HepG2 (cell line): ENCODE data around the gene CA7. TPM values are rescaled to one million over a fixed set of nuclear protein-coding genes. Genes with fewer than 3 reads are reported as not detected.

Experiments used
- ATF1 ChIP-seq: IDR thresholded peaks from 2 replicates; pipeline ENCODE4 v1.6.1; 2016; ENCODE audit warnings: mild to moderate bottlenecking, control low read depth
- KIAA2018 ChIP-seq: sonication (generic); formaldehyde crosslinking; IDR thresholded peaks from 2 replicates; pipeline ENCODE4 v1.5.0; 2020; ENCODE audit warnings: mild to moderate bottlenecking, missing genetic modification reagents, borderline replicate concordance
- NFAT5 ChIP-seq: sonication (generic); formaldehyde crosslinking; IDR thresholded peaks from 2 replicates; pipeline ENCODE4 v1.4.0; 2020; ENCODE audit warnings: missing genetic modification reagents
- ZBTB40 ChIP-seq, 2 experiments: fragments of 450-650 bp in 1 of 2; sonication (generic) in 1 of 2; formaldehyde crosslinking in 1 of 2; IDR thresholded peaks; 2 replicates each; pipeline versions ENCODE4 v1.6.1 to v1.8.0; 2016 to 2022; ENCODE audit warnings: antibody characterized with exemption in 1 of 2, mild to moderate bottlenecking in 1 of 2, missing genetic modification reagents in 1 of 2
- polyA plus RNA-seq, 8 experiments: library from polyadenylated mRNA; depleted of rRNA in 3 of 8; stranded (reverse) in 7 of 8; unstranded in 1 of 8; fragments of >200 nt; fragmentation: Illumina TruSeq in 4 of 8; extraction: Trizol in 4 of 8; gene quantifications; 2 replicates each; pipeline versions ENCODE4 v1.2.1 to v1.2.3, GENCODE V29; 2011 to 2016; ENCODE audit warnings: low read depth in 4 of 8, missing spikeins in 1 of 8, mixed read lengths in 1 of 8; ENCODE audit not compliant: insufficient read depth in 1 of 8
- total RNA-seq, 5 experiments: library from RNA; depleted of rRNA; stranded (reverse); fragments of >200 nt; fragmentation: Illumina TruSeq; extraction: Trizol; gene quantifications; 2 replicates each; pipeline ENCODE4 v1.2.3, GENCODE V29; 2016; ENCODE audit warnings: low read depth in 1 of 5

Gene CA7
- total and polyA plus RNA-seq, 2 of the 13 experiments (the other 11 are each of a cell fraction or from before 2014, with no cell fraction given) = not detected

- TF ChIP-seq ZBTB40 (IDR thresholded peaks at IDR 0.05) (no peak), ZBTB40 (CRISPR knock-in tag; IDR thresholded peaks at IDR 0.05) (peak; percentile 74), ATF1 (no peak), NFAT5 (CRISPR knock-in tag) (0 out of 2 replicates have a peak, but pooled peaks have one; percentile 65), KIAA2018 (no peak)
Observed at GRCh38 chr16:66872943-66873684, 28.9 kb downstream of the CA7 start (continued).
